GM18870 (cell line): ENCODE data around the gene CFAP20.
A peak's percentile ranks its signal among the peaks of the same experiment; 100 is the strongest.

Experiments
- ATAC-seq: cut with Tn5 transposase; IDR thresholded peaks from one replicate; pipeline ENCODE4 v1.9.1; 2021; ENCODE audit warnings: moderate library complexity; ENCODE audit not compliant: unreplicated experiment

Gene CFAP20

GRCh38 chr16:58129097-58129936 is at the start of gene CFAP20:
TSS of gene CFAP20 (minus strand) at chr16:58129381. CDS start at chr16:58129115, 266 bp downstream.
- peak; percentile 85 for ATAC-seq

GRCh38 chr16:58177353-58177710 is 48.2 kb upstream of the CFAP20 start:
- ATAC-seq, result no peak

- ATAC-seq, result no peak
Observed at GRCh38 chr16:58176608-58177352, 47.6 kb upstream of the CFAP20 start.

GRCh38 chr16:58170223-58170622 is 41.0 kb upstream of the CFAP20 start:
- ATAC-seq, result no peak

- no peak for ATAC-seq
Observed at GRCh38 chr16:58160855-58161254, 31.7 kb upstream of the CFAP20 start.

GRCh38 chr16:58158725-58159124 is 29.5 kb upstream of the CFAP20 start:
- no peak for ATAC-seq

GRCh38 chr16:58157951-58158540 is 28.9 kb upstream of the CFAP20 start:
- no peak for ATAC-seq

- no peak for ATAC-seq
Observed at GRCh38 chr16:58157239-58157638, 28.1 kb upstream of the CFAP20 start.

- no peak for ATAC-seq
Observed at GRCh38 chr16:58155839-58156238, 26.7 kb upstream of the CFAP20 start.

GRCh38 chr16:58154345-58154744 is 25.2 kb upstream of the CFAP20 start:
- ATAC-seq, result no peak

- no peak for ATAC-seq
Observed at GRCh38 chr16:58152246-58152868, 23.2 kb upstream of the CFAP20 start.

- no peak for ATAC-seq
Observed at GRCh38 chr16:58148526-58148925, 19.3 kb upstream of the CFAP20 start.

GRCh38 chr16:58148099-58148498 is 18.9 kb upstream of the CFAP20 start:
- no peak for ATAC-seq

GRCh38 chr16:58138852-58139251 is 9.7 kb upstream of the CFAP20 start:
- no peak for ATAC-seq

GRCh38 chr16:58137581-58137980 is 8.4 kb upstream of the CFAP20 start:
- no peak for ATAC-seq

GRCh38 chr16:58128711-58129096 is 477 bp downstream of the CFAP20 start:
- no peak for ATAC-seq

- no peak for ATAC-seq
Observed at GRCh38 chr16:58128181-58128631, 975 bp downstream of the CFAP20 start.

- ATAC-seq, result no peak
Observed at GRCh38 chr16:58127634-58128033, 1.5 kb downstream of the CFAP20 start.

- no peak for ATAC-seq
Observed at GRCh38 chr16:58127033-58127556, 2.1 kb downstream of the CFAP20 start.

GRCh38 chr16:58126451-58126961 is 2.7 kb downstream of the CFAP20 start:
- no peak for ATAC-seq
